IMR-90 (cell line): ENCODE results near the gene DUT. TPM values are rescaled to one million over a fixed set of nuclear protein-coding genes. Genes with fewer than 3 reads are reported as not detected.

ENCODE experiments used
- ATAC-seq: fragments of 200-7000 bp; cut with Tn5 transposase; 2 replicates; pipeline ENCODE4 v1.9.1; 2020; ENCODE audit warnings: low read depth, mild to moderate bottlenecking, moderate library complexity
- BruUV-seq: library from RNA; stranded (reverse); fragments of 400-500 nt; replicated peaks from 2 replicates; lab custom pipeline; 2021; lab: Mats Ljungman, UMichigan
- CTCF ChIA-PET: fragments of 300-600 bp; formaldehyde crosslinking; extraction: SDS; loops from one replicate; lab custom pipeline; 2021; ENCODE audit warnings: antibody characterized with exemption; lab: Yijun Ruan, JAX
- POLR2A ChIA-PET: fragments of 300-600 bp; sonication (Branson Sonifier 250); formaldehyde crosslinking; loops from one replicate; lab custom pipeline; 2022; ENCODE audit warnings: antibody characterized with exemption; ENCODE audit not compliant: unreplicated experiment; lab: Charles Lee
- DNase-seq: peaks from one replicate; pipeline ENCODE4 v3.0.0; 2013
- H2AFZ ChIP-seq: replicated peaks from 2 replicates; pipeline ENCODE3; 2013; ENCODE audit warnings: low read length, mild to moderate bottlenecking; ENCODE audit not compliant: poor library complexity
- H2AK5ac ChIP-seq: 2 replicates; pipeline ENCODE4 v1.6.1; 2013; ENCODE audit warnings: low read depth, low read length, inconsistent platforms
- H2AK9ac ChIP-seq: replicated peaks from 2 replicates; pipeline ENCODE3; 2013; ENCODE audit warnings: mild to moderate bottlenecking, low read depth, low read length, moderate library complexity; ENCODE audit not compliant: poor library complexity
- H2BK120ac ChIP-seq: 2 replicates; pipeline ENCODE4 v1.6.1; 2013; ENCODE audit warnings: low read depth, low read length, inconsistent platforms
- H2BK15ac ChIP-seq: 3 replicates; pipeline ENCODE4 v1.6.1; 2013; ENCODE audit warnings: low read depth, low read length, inconsistent platforms
- H2BK20ac ChIP-seq: 2 replicates; pipeline ENCODE4 v1.6.1; 2013; ENCODE audit warnings: low read depth, mild to moderate bottlenecking, inconsistent platforms, low read length, moderate library complexity
- H2BK5ac ChIP-seq: 2 replicates; pipeline ENCODE4 v1.6.1; 2013; ENCODE audit warnings: mild to moderate bottlenecking, low read depth, low read length, inconsistent platforms; ENCODE audit not compliant: poor library complexity, severe bottlenecking
- H3K14ac ChIP-seq: replicated peaks from 2 replicates; pipeline ENCODE4 v1.6.1; 2013; ENCODE audit warnings: low read depth, low read length, inconsistent platforms
- H3K18ac ChIP-seq: 2 replicates; pipeline ENCODE4 v1.6.1; 2013; ENCODE audit warnings: low read depth, low read length, control low read depth
- H3K23ac ChIP-seq: 2 replicates; pipeline ENCODE4 v1.6.1; 2013; ENCODE audit warnings: low read depth, low read length, inconsistent platforms
- H3K27ac ChIP-seq: 2 replicates; pipeline ENCODE4 v1.5.1; 2013; ENCODE audit warnings: mild to moderate bottlenecking, control low read depth, low read length; ENCODE audit not compliant: insufficient read depth
- H3K27me3 ChIP-seq: 2 replicates; pipeline ENCODE4 v1.6.1; 2013; ENCODE audit warnings: low read length; ENCODE audit not compliant: control insufficient read depth, insufficient read depth
- H3K36me3 ChIP-seq: 2 replicates; pipeline ENCODE4 v1.6.1; 2013; ENCODE audit warnings: low read length, mixed read lengths; ENCODE audit not compliant: control insufficient read depth, insufficient read depth
- H3K4ac ChIP-seq: 2 replicates; pipeline ENCODE4 v1.6.1; 2013; ENCODE audit warnings: low read depth, low read length, inconsistent platforms
- H3K4me1 ChIP-seq: 2 replicates; pipeline ENCODE4 v1.6.1; 2013; ENCODE audit warnings: low read length, mixed read lengths; ENCODE audit not compliant: control insufficient read depth, insufficient read depth
- H3K4me2 ChIP-seq: 2 replicates; pipeline ENCODE4 v1.6.1; 2013; ENCODE audit warnings: low read depth, mild to moderate bottlenecking, control low read depth, low read length, moderate library complexity
- H3K4me3 ChIP-seq: 2 replicates; pipeline ENCODE4 v1.5.1; 2013; ENCODE audit warnings: low read depth, mild to moderate bottlenecking, control low read depth, low read length, moderate library complexity; ENCODE audit not compliant: insufficient read depth
- H3K56ac ChIP-seq: 2 replicates; pipeline ENCODE4 v1.6.1; 2013; ENCODE audit warnings: low read length, inconsistent platforms; ENCODE audit not compliant: insufficient read depth; ENCODE audit errors: extremely low read depth
- H3K79me1 ChIP-seq, 2 experiments: 2 replicates each; pipeline ENCODE4 v1.6.1; 2013; ENCODE audit warnings: low read length in 2 of 2, inconsistent platforms in 1 of 2, low read depth in 1 of 2
- H3K9ac ChIP-seq: 2 replicates; pipeline ENCODE4 v1.6.1; 2013; ENCODE audit warnings: low read depth, low read length, control low read depth
- H3K9me1 ChIP-seq: 2 replicates; pipeline ENCODE4 v1.6.1; 2013; ENCODE audit warnings: low read length, inconsistent platforms; ENCODE audit not compliant: insufficient read depth
- H3K9me3 ChIP-seq: 2 replicates; pipeline ENCODE4 v1.6.1; 2013; ENCODE audit warnings: low read length; ENCODE audit not compliant: control insufficient read depth, insufficient read depth
- H4K20me1 ChIP-seq: 2 replicates; pipeline ENCODE4 v1.6.1; 2013; ENCODE audit warnings: low read length, inconsistent platforms; ENCODE audit not compliant: insufficient read depth
- H4K5ac ChIP-seq: 2 replicates; pipeline ENCODE4 v1.6.1; 2013; ENCODE audit warnings: mild to moderate bottlenecking, low read depth, low read length, control low read depth
- H4K8ac ChIP-seq, 2 experiments: 2 replicates each; pipeline ENCODE4 v1.6.1; 2013; ENCODE audit warnings: low read depth in 2 of 2, low read length in 2 of 2, control low read depth in 1 of 2, inconsistent platforms in 1 of 2
- H4K91ac ChIP-seq: 2 replicates; pipeline ENCODE4 v1.6.1; 2013; ENCODE audit warnings: low read depth, low read length, inconsistent platforms; ENCODE audit not compliant: insufficient read depth
- BHLHE40 ChIP-seq: fragments of 150-350 bp; IDR thresholded peaks from 2 replicates; pipeline ENCODE4 v1.6.1; 2016; ENCODE audit warnings: mild to moderate bottlenecking, low read depth, low read length
- CEBPB ChIP-seq: IDR thresholded peaks from 2 replicates; pipeline ENCODE4 v1.6.1; 2012; ENCODE audit warnings: low read depth, low read length, improper control_type of control experiment
- CHD1 ChIP-seq: IDR thresholded peaks from 2 replicates; pipeline ENCODE4 v1.6.1; 2012; ENCODE audit warnings: low read depth, low read length, improper control_type of control experiment
- FOS ChIP-seq: fragments of 150-350 bp; IDR thresholded peaks from 2 replicates; pipeline ENCODE4 v1.6.1; 2016; ENCODE audit warnings: low read depth, low read length
- MAFK ChIP-seq: IDR thresholded peaks from 2 replicates; pipeline ENCODE4 v1.6.1; 2012; ENCODE audit warnings: low read depth, low read length, improper control_type of control experiment
- MAZ ChIP-seq: IDR thresholded peaks from 2 replicates; pipeline ENCODE4 v1.6.1; 2012; ENCODE audit warnings: low read depth, mild to moderate bottlenecking, low read length, improper control_type of control experiment, moderate library complexity, borderline replicate concordance
- MXI1 ChIP-seq: IDR thresholded peaks from 2 replicates; pipeline ENCODE4 v1.6.1; 2012; ENCODE audit warnings: low read depth, mild to moderate bottlenecking, low read length, moderate library complexity, borderline replicate concordance
- NFE2L2 ChIP-seq: fragments of 150-350 bp; IDR thresholded peaks from 2 replicates; pipeline ENCODE4 v1.6.1; 2016; ENCODE audit warnings: low read depth, mild to moderate bottlenecking, low read length
- POLR2A ChIP-seq: IDR thresholded peaks from 2 replicates; pipeline ENCODE4 v1.6.1; 2012; ENCODE audit warnings: mild to moderate bottlenecking, low read depth, low read length
- RAD21 ChIP-seq: IDR thresholded peaks from 2 replicates; pipeline ENCODE4 v1.6.1; 2012; ENCODE audit warnings: low read length, improper control_type of control experiment
- RCOR1 ChIP-seq: IDR thresholded peaks from 2 replicates; pipeline ENCODE4 v1.6.1; 2012; ENCODE audit warnings: mild to moderate bottlenecking, low read length, improper control_type of control experiment; ENCODE audit not compliant: insufficient replicate concordance
- SMC3 ChIP-seq: fragments of 150-350 bp; IDR thresholded peaks from 2 replicates; pipeline ENCODE4 v1.6.1; 2016; ENCODE audit warnings: low read depth, mild to moderate bottlenecking, antibody characterized with exemption, low read length, moderate library complexity
- whole genome bisulfite sequencing, 2 experiments: methylation state at CpG; one replicate each; pipeline versions ENCODE4 v1.1.5 to v1.1.7; 2013; ENCODE audit warnings: missing lambda C conversion rate in 2 of 2; ENCODE audit not compliant: insufficient read length in 1 of 2; ENCODE audit errors: extremely low coverage in 2 of 2; 5-methylcytosine and 5-hydroxymethylcytosine counted together
- dilution Hi-C: fragments of 300-500 bp; cut with HindIII; formaldehyde crosslinking; loops from one replicate; pipeline ENCODE4 v1.14.3; 2018; ENCODE audit warnings: low sequenced_read_pairs; ENCODE audit not compliant: unreplicated experiment
- in situ Hi-C: fragments of 300-500 bp; cut with MboI; formaldehyde crosslinking; loops from 3 replicates; pipeline ENCODE4 v1.14.3; 2019; ENCODE audit warnings: low sequenced_read_pairs, inconsistent platforms, mixed read lengths
- intact Hi-C: fragments of 100-400 bp; cut with micrococcal nuclease; formaldehyde crosslinking; loops from 2 replicates; pipeline ENCODE4 v1.10.0; 2022
- polyA plus RNA-seq, 3 experiments: library from polyadenylated mRNA; depleted of rRNA; stranded (reverse); fragments of >200 nt; gene quantifications; 2 replicates each; pipeline ENCODE4 v1.2.3, GENCODE V29; 2012; ENCODE audit warnings: low replicate concordance in 1 of 3
- total RNA-seq: library from RNA; depleted of rRNA; stranded (reverse); fragments of >200 nt; gene quantifications from 2 replicates; pipeline ENCODE4 v1.2.3, GENCODE V29; 2012
- TF ChIP-seq, protein P1 (sequence below): conservative IDR thresholded peaks from 2 replicates; pipeline ENCODE4 v1.5.1; 2012; ENCODE audit warnings: mild to moderate bottlenecking, low read depth, low read length, improper control_type of control experiment
- TF ChIP-seq, protein P2 (sequence below): fragments of 150-350 bp; IDR thresholded peaks from 2 replicates; pipeline ENCODE4 v1.6.1; 2017; ENCODE audit warnings: mild to moderate bottlenecking, antibody characterized with exemption, low read length, low read depth
- TF ChIP-seq, protein P3 (sequence below): fragments of 150-350 bp; IDR thresholded peaks from 2 replicates; pipeline ENCODE4 v1.6.1; 2016; ENCODE audit warnings: low read depth, mild to moderate bottlenecking, low read length, moderate library complexity, borderline replicate concordance

DUT gene
- total and polyA plus RNA-seq, 2 of the 4 experiments (the other 2 are of a cell fraction), result 18.8 to 36.4 TPM

GRCh38 chr15:48343865-48344264 is 12.6 kb downstream of the DUT start:
- H3K36me3 ChIP-seq, result peaks cover 4% of the 10 kb centered on the region; the same call in 1 of the 2 replicates
- H2AK9ac ChIP-seq, result no peak overlapping the region
- no TSS peak for BruUV-seq
- CTCF ChIA-PET, result no interaction called here
- no peak overlapping the region for H3K18ac ChIP-seq
- H3K9me3 ChIP-seq, result no peaks in the 10 kb centered on the region
- dilution Hi-C loops, result no loop called here
- H3K23ac ChIP-seq, result no peak overlapping the region
- no peaks in the 10 kb centered on the region for H4K20me1 ChIP-seq
- 0 out of 2 replicates have a peak, but pooled peaks cover 4% of the 10 kb centered on the region for H3K9me1 ChIP-seq
- no peak overlapping the region for H3K4me3 ChIP-seq
- no peak overlapping the region for H3K9ac ChIP-seq
- WGBS, 2 experiments, result 95 to 100% methylated on average over 1 to 6 of the region's 6 CpGs
- H3K56ac ChIP-seq, result no peak overlapping the region
- no peak overlapping the region for H2BK20ac ChIP-seq
- H3K79me1 ChIP-seq, result no peaks in the 10 kb centered on the region
- no peak overlapping the region for H2BK5ac ChIP-seq
- no peak overlapping the region for H3K4ac ChIP-seq
- DNase-seq (no peak), ATAC-seq (no peak)
- no peak overlapping the region for H2BK15ac ChIP-seq
- intact Hi-C loops, result no loop called here
- no peak overlapping the region for H4K5ac ChIP-seq
- no peak overlapping the region for H3K27ac ChIP-seq
- H2AK5ac ChIP-seq, result no peak overlapping the region
- in situ Hi-C loops, result no loop called here
- H4K91ac ChIP-seq, result no peak overlapping the region
- no peak overlapping the region for H2BK120ac ChIP-seq
- no peak overlapping the region for H3K14ac ChIP-seq
- H3K4me2 ChIP-seq, result no peak overlapping the region
- no peak for TF ChIP-seq MAFK
- TF ChIP-seq, protein P1, sequence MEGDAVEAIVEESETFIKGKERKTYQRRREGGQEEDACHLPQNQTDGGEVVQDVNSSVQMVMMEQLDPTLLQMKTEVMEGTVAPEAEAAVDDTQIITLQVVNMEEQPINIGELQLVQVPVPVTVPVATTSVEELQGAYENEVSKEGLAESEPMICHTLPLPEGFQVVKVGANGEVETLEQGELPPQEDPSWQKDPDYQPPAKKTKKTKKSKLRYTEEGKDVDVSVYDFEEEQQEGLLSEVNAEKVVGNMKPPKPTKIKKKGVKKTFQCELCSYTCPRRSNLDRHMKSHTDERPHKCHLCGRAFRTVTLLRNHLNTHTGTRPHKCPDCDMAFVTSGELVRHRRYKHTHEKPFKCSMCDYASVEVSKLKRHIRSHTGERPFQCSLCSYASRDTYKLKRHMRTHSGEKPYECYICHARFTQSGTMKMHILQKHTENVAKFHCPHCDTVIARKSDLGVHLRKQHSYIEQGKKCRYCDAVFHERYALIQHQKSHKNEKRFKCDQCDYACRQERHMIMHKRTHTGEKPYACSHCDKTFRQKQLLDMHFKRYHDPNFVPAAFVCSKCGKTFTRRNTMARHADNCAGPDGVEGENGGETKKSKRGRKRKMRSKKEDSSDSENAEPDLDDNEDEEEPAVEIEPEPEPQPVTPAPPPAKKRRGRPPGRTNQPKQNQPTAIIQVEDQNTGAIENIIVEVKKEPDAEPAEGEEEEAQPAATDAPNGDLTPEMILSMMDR, result no peak
- TF ChIP-seq CEBPB, result no peak
- no peak for TF ChIP-seq RCOR1
- TF ChIP-seq, protein P2, sequence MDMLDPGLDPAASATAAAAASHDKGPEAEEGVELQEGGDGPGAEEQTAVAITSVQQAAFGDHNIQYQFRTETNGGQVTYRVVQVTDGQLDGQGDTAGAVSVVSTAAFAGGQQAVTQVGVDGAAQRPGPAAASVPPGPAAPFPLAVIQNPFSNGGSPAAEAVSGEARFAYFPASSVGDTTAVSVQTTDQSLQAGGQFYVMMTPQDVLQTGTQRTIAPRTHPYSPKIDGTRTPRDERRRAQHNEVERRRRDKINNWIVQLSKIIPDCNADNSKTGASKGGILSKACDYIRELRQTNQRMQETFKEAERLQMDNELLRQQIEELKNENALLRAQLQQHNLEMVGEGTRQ, result no peak
- no peak for TF ChIP-seq SMC3
- TF ChIP-seq POLR2A, result no peak
- no peak for TF ChIP-seq FOS
- no peak for TF ChIP-seq RAD21
- TF ChIP-seq MAZ, result no peak
- no peak for TF ChIP-seq BHLHE40
- no peak for TF ChIP-seq MXI1
- TF ChIP-seq CHD1, result no peak
- TF ChIP-seq, protein P3, sequence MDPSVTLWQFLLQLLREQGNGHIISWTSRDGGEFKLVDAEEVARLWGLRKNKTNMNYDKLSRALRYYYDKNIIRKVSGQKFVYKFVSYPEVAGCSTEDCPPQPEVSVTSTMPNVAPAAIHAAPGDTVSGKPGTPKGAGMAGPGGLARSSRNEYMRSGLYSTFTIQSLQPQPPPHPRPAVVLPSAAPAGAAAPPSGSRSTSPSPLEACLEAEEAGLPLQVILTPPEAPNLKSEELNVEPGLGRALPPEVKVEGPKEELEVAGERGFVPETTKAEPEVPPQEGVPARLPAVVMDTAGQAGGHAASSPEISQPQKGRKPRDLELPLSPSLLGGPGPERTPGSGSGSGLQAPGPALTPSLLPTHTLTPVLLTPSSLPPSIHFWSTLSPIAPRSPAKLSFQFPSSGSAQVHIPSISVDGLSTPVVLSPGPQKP, result no peak
- no peak for TF ChIP-seq NFE2L2
- no peak overlapping the region for H4K8ac ChIP-seq
- H2AFZ ChIP-seq, result no peak overlapping the region
- H3K4me1 ChIP-seq, result no peaks in the 10 kb centered on the region
- no peaks in the 10 kb centered on the region for H3K27me3 ChIP-seq
- POLR2A ChIA-PET, result no interaction called here
